Caco-2 (cell line): ENCODE results near the gene IGFALS. TPM values are rescaled to one million over a fixed set of nuclear protein-coding genes. Genes with fewer than 3 reads are reported as not detected.

Experiments used
- BruUV-seq: library from RNA; stranded (reverse); fragments of 400-500 nt; replicated peaks from 2 replicates; lab custom pipeline; 2021; lab: Mats Ljungman, UMichigan
- CTCF ChIA-PET: fragments of 300-600 bp; sonication (Branson Sonifier 250); formaldehyde crosslinking; loops from one replicate; lab custom pipeline; 2022; ENCODE audit warnings: antibody characterized with exemption; lab: Charles Lee
- POLR2A ChIA-PET: fragments of 300-600 bp; sonication (Branson Sonifier 250); formaldehyde crosslinking; loops from one replicate; lab custom pipeline; 2022; ENCODE audit warnings: antibody characterized with exemption; lab: Charles Lee
- DNase-seq, 2 experiments: peaks; one replicate each; pipeline versions ENCODE4 v3.0.0 to v3.0.0-alpha.2; 2020 to 2022
- H3K27me3 ChIP-seq: replicated peaks from 2 replicates; pipeline ENCODE4 v1.6.0; 2011; ENCODE audit warnings: low read length; ENCODE audit not compliant: control insufficient read depth, insufficient read depth
- H3K36me3 ChIP-seq: 2 replicates; pipeline ENCODE4 v1.5.1; 2011; ENCODE audit warnings: low read length; ENCODE audit not compliant: control insufficient read depth, insufficient read depth
- H3K4me1 ChIP-seq: fragments of 250-450 bp; sonication (Bioruptor Pico); 2 replicates; pipeline ENCODE4 v1.5.1; 2020; ENCODE audit warnings: mild to moderate bottlenecking
- H3K4me3 ChIP-seq: 2 replicates; pipeline ENCODE4 v1.5.1; 2011; ENCODE audit warnings: low read depth, mild to moderate bottlenecking, control low read depth, low read length
- H3K9me3 ChIP-seq: fragments of 250-450 bp; sonication (Bioruptor Pico); 2 replicates; pipeline ENCODE4 v1.5.1; 2020; ENCODE audit warnings: mild to moderate bottlenecking, moderate library complexity
- H3K27ac Mint-ChIP-seq: one replicate; pipeline ENCODE4 v1.8.0; 2022; ENCODE audit warnings: mixed read lengths; ENCODE audit not compliant: unreplicated experiment
- H3K27me3 Mint-ChIP-seq: one replicate; pipeline ENCODE4 v1.8.0; 2022; ENCODE audit warnings: mixed read lengths; ENCODE audit not compliant: insufficient read depth, unreplicated experiment
- H3K36me3 Mint-ChIP-seq: one replicate; pipeline ENCODE4 v1.8.0; 2022; ENCODE audit warnings: mild to moderate bottlenecking, mixed read lengths; ENCODE audit not compliant: insufficient read depth, unreplicated experiment
- H3K4me1 Mint-ChIP-seq: one replicate; pipeline ENCODE4 v1.8.0; 2022; ENCODE audit warnings: low read depth, mixed read lengths; ENCODE audit not compliant: unreplicated experiment
- H3K4me3 Mint-ChIP-seq: one replicate; pipeline ENCODE4 v1.8.0; 2022; ENCODE audit warnings: mild to moderate bottlenecking, moderate library complexity, mixed read lengths; ENCODE audit not compliant: unreplicated experiment
- H3K9me3 Mint-ChIP-seq: one replicate; pipeline ENCODE4 v1.8.0; 2022; ENCODE audit warnings: mixed read lengths; ENCODE audit not compliant: unreplicated experiment
- intact Hi-C: fragments of 100-400 bp; cut with micrococcal nuclease; formaldehyde crosslinking; loops from one replicate; pipeline ENCODE4 v1.10.0; 2022; ENCODE audit not compliant: unreplicated experiment
- total RNA-seq: library from RNA; stranded (reverse); gene quantifications from 2 replicates; pipeline ENCODE4 v1.2.3, GENCODE V29; 2022
- TF ChIP-seq, protein P1 (sequence below), 2 experiments: fragments of 200-600 bp in 1 of 2; IDR thresholded peaks; 1 replicate in 1 of 2; 2 replicates in 1 of 2; pipeline versions ENCODE4 v1.5.1 to v1.8.0; 2011 to 2022; ENCODE audit warnings: antibody characterized with exemption in 1 of 2, control low read depth in 1 of 2, inconsistent platforms in 1 of 2, low read depth in 1 of 2, low read length in 1 of 2, mild to moderate bottlenecking in 1 of 2, moderate library complexity in 1 of 2; ENCODE audit not compliant: insufficient read depth in 1 of 2, severe bottlenecking in 1 of 2, unreplicated experiment in 1 of 2

Gene IGFALS
- total RNA-seq, 1 experiment from 2014 or later = not detected

DNA sequence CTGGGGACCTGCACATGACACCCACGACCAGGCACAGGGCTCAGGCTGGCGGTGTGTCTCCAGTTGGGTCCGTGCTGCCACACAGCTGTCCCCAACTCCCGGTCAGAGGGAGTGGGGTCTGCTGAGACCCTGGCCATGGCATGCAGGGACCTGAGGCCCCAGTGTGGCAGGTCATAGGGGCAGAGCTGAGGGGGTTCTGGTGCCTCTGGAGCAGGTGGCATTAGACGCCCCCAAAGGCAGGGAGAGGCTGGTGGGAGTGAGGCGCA is 6.5 kb downstream of the IGFALS start:
- no peaks in the 10 kb centered on the region for H3K4me1 ChIP-seq
- BruUV-seq = no TSS peak
- Mint-ChIP-seq H3K4me3 (no peak overlapping the region), H3K36me3 (peaks cover 37% of the 10 kb centered on the region), H3K27ac (no peak overlapping the region), H3K4me1 (no peaks in the 10 kb centered on the region), H3K27me3 (no peaks in the 10 kb centered on the region), H3K9me3 (no peaks in the 10 kb centered on the region)
- CTCF ChIA-PET = no interaction called here
- H3K27me3 ChIP-seq = no peaks in the 10 kb centered on the region
- POLR2A ChIA-PET = no interaction called here
- TF ChIP-seq, protein P1, sequence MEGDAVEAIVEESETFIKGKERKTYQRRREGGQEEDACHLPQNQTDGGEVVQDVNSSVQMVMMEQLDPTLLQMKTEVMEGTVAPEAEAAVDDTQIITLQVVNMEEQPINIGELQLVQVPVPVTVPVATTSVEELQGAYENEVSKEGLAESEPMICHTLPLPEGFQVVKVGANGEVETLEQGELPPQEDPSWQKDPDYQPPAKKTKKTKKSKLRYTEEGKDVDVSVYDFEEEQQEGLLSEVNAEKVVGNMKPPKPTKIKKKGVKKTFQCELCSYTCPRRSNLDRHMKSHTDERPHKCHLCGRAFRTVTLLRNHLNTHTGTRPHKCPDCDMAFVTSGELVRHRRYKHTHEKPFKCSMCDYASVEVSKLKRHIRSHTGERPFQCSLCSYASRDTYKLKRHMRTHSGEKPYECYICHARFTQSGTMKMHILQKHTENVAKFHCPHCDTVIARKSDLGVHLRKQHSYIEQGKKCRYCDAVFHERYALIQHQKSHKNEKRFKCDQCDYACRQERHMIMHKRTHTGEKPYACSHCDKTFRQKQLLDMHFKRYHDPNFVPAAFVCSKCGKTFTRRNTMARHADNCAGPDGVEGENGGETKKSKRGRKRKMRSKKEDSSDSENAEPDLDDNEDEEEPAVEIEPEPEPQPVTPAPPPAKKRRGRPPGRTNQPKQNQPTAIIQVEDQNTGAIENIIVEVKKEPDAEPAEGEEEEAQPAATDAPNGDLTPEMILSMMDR (IDR thresholded peaks at IDR 0.05; ENCODE audit: insufficient read depth in 1 of 2, low read depth in 1 of 2, low read length in 1 of 2, severe bottlenecking in 1 of 2, unreplicated experiment in 1 of 2) = no peak
- DNase-seq = no peak
- H3K36me3 ChIP-seq = peaks cover 2% of the 10 kb centered on the region; the same call in 1 of the 2 replicates
- intact Hi-C loops = no loop called here
- H3K9me3 ChIP-seq = no peaks in the 10 kb centered on the region
- H3K4me3 ChIP-seq = no peak overlapping the region

DNA sequence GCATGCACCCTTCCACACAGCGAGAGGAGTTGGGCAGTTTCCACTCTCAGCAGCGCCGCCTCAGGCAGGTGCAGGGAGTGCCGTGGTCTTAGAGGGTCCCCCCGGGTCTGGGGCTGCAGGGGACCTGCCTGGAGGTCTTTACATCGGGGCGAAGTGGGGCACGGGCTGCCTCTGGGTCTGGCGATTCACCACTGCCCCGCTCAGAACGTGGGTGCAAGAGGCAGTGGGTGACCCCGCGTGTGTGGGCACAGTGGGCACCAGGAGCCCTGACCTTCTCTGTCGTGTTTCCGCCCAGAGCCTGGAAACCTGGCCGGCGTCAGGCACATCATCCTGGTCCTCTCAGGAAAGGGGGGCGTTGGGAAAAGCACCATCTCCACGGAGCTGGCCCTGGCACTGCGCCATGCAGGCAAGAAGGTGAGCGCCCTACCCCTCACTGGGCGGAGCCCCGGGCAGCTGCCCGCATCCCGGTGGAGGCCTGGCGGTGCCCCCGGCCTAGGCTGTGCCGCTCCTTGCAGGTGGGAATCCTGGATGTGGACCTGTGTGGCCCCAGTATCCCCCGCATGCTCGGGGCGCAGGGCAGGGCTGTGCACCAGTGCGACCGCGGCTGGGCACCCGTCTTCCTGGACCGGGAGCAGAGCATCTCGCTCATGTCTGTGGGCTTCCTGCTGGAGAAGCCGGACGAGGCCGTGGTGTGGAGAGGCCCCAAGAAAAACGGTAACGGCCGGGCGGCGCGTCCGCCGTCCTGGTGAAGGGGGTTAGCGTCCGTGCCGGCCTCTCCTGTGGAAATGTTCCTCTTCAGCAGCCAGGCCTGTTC is 7.1 kb downstream of the IGFALS start:
- 0 out of 2 replicates have a peak, but pooled peaks cover under 1% of the 10 kb centered on the region for H3K4me1 ChIP-seq
- no peaks in the 10 kb centered on the region for H3K9me3 Mint-ChIP-seq
- TF ChIP-seq, protein P1 (IDR thresholded peaks at IDR 0.05; ENCODE audit: insufficient read depth in 1 of 2, low read depth in 1 of 2, low read length in 1 of 2, severe bottlenecking in 1 of 2, unreplicated experiment in 1 of 2) = no peak
- no peaks in the 10 kb centered on the region for H3K27me3 ChIP-seq
- no peak overlapping the region for H3K27ac Mint-ChIP-seq
- ChIA-PET CTCF (no interaction called here), POLR2A (no interaction called here)
- intact Hi-C loops = no loop called here
- BruUV-seq = no TSS peak
- H3K27me3 Mint-ChIP-seq = no peaks in the 10 kb centered on the region
- no peak overlapping the region for H3K4me3 ChIP-seq
- peaks cover 43% of the 10 kb centered on the region for H3K36me3 Mint-ChIP-seq
- H3K36me3 ChIP-seq = peaks cover 2% of the 10 kb centered on the region; the same call in 1 of the 2 replicates
- no peaks in the 10 kb centered on the region for H3K9me3 ChIP-seq
- no peak for DNase-seq
- H3K4me3 Mint-ChIP-seq = no peak overlapping the region
- peaks cover 4% of the 10 kb centered on the region for H3K4me1 Mint-ChIP-seq

DNA sequence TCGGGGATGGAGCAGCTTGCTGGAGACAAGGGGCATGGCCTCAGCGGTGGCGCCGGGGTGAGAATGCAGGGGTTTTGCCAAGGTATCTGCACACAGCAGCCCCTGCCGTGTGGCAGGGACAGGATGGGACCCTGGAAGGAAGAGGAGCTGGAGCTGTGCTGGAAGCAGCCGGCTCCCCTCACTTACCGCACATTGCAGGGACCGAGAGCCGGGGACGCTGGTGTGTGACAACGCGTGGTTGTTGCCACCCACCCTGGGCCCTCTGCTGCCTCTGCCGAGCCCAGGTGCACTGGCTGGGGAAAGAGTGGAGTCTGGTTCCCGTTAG is 7.7 kb downstream of the IGFALS start:
- intact Hi-C loops = no loop called here
- TF ChIP-seq, protein P1 (IDR thresholded peaks at IDR 0.05; ENCODE audit: insufficient read depth in 1 of 2, low read depth in 1 of 2, low read length in 1 of 2, severe bottlenecking in 1 of 2, unreplicated experiment in 1 of 2) = no peak
- Histone ChIP-seq H3K4me3 (no peak overlapping the region), H3K9me3 (no peaks in the 10 kb centered on the region), H3K27me3 (no peaks in the 10 kb centered on the region), H3K36me3 (peaks cover 2% of the 10 kb centered on the region; the same call in 1 of the 2 replicates), H3K4me1 (peaks cover 7% of the 10 kb centered on the region; the same call in 1 of the 2 replicates)
- no peak for DNase-seq
- Mint-ChIP-seq H3K36me3 (peaks cover 49% of the 10 kb centered on the region), H3K27me3 (no peaks in the 10 kb centered on the region), H3K4me1 (peaks cover 8% of the 10 kb centered on the region), H3K9me3 (no peaks in the 10 kb centered on the region), H3K27ac (no peak overlapping the region), H3K4me3 (no peak overlapping the region)
- ChIA-PET POLR2A (no interaction called here), CTCF (no interaction called here)
- no TSS peak for BruUV-seq
